ENCODE data around the gene UBP1. TPM values are rescaled to one million over a fixed set of nuclear protein-coding genes. Genes with fewer than 3 reads are reported as not detected.
A peak's percentile ranks its signal among the peaks of the same experiment; 100 is the strongest.

UBP1 gene
- total and polyA plus RNA-seq, 9 of the 15 experiments (the other 6 are each of a cell fraction or from before 2014, with no cell fraction given): 13.6 to 143 (median 79.6) TPM

- TF ChIP-seq CREB1 (IDR thresholded peaks at IDR 0.05) (no peak), CREB1 (CRISPR knock-in tag; IDR thresholded peaks at IDR 0.05) (no peak), MEIS2 (IDR thresholded peaks at IDR 0.05; ENCODE audit: partially characterized antibody) (no peak), CEBPG (CRISPR knock-in tag; IDR thresholded peaks at IDR 0.05) (no peak; the same call in 1 of the 2 replicates), CEBPG (tag; conservative IDR thresholded peaks at IDR 0.05 in 1 of 2, IDR thresholded peaks at IDR 0.05 in 1 of 2) (no peak), ILF3 (IDR thresholded peaks at IDR 0.05; ENCODE audit: borderline replicate concordance) (peak; percentile 78; the same call in 1 of the 2 replicates), PHB (CRISPR knock-in tag; IDR thresholded peaks at IDR 0.05) (no peak), MAFK (IDR thresholded peaks at IDR 0.05; ENCODE audit: low read length) (no peak), SMARCB1 (IDR thresholded peaks at IDR 0.05; ENCODE audit: insufficient read length, low read depth) (no peak), TAF9B (IDR thresholded peaks at IDR 0.05; ENCODE audit: partially characterized antibody) (no peak), ZNF561 (CRISPR knock-in tag; conservative IDR thresholded peaks at IDR 0.05) (no peak), USF1 (CRISPR knock-in tag; IDR thresholded peaks at IDR 0.05) (no peak), HMGXB4 (CRISPR knock-in tag; IDR thresholded peaks at IDR 0.05) (peak; percentile 92; the same call in 1 of the 2 replicates), ADNP (tag; IDR thresholded peaks at IDR 0.05) (no peak), ZC3H4 (CRISPR knock-in tag; IDR thresholded peaks at IDR 0.05; ENCODE audit: borderline replicate concordance) (peak; percentile 89; the same call in 1 of the 2 replicates), MNT (conservative IDR thresholded peaks at IDR 0.05) (peak in 1 of 2 experiments; percentile 20; a peak in 1 of 4 replicates)
- TF ChIP-seq, protein P1, sequence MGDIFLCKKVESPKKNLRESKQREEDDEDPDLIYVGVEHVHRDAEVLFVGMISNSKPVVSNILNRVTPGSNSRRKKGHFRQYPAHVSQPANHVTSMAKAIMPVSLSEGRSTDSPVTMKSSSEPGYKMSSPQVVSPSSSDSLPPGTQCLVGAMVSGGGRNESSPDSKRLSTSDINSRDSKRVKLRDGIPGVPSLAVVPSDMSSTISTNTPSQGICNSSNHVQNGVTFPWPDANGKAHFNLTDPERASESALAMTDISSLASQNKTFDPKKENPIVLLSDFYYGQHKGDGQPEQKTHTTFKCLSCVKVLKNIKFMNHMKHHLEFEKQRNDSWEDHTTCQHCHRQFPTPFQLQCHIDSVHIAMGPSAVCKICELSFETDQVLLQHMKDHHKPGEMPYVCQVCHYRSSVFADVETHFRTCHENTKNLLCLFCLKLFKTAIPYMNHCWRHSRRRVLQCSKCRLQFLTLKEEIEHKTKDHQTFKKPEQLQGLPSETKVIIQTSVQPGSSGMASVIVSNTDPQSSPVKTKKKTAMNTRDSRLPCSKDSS (IDR thresholded peaks at IDR 0.05; ENCODE audit: low read depth, partially characterized antibody): no peak
- TF ChIP-seq, protein P2, sequence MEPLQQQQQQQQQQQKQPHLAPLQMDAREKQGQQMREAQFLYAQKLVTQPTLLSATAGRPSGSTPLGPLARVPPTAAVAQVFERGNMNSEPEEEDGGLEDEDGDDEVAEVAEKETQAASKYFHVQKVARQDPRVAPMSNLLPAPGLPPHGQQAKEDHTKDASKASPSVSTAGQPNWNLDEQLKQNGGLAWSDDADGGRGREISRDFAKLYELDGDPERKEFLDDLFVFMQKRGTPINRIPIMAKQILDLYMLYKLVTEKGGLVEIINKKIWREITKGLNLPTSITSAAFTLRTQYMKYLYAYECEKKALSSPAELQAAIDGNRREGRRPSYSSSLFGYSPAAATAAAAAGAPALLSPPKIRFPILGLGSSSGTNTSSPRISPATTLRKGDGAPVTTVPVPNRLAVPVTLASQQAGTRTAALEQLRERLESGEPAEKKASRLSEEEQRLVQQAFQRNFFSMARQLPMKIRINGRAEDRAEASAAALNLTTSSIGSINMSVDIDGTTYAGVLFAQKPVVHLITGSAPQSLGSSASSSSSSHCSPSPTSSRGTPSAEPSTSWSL (CRISPR knock-in tag; IDR thresholded peaks at IDR 0.05; ENCODE audit: borderline replicate concordance): no peak
- TF ChIP-seq, protein P3, sequence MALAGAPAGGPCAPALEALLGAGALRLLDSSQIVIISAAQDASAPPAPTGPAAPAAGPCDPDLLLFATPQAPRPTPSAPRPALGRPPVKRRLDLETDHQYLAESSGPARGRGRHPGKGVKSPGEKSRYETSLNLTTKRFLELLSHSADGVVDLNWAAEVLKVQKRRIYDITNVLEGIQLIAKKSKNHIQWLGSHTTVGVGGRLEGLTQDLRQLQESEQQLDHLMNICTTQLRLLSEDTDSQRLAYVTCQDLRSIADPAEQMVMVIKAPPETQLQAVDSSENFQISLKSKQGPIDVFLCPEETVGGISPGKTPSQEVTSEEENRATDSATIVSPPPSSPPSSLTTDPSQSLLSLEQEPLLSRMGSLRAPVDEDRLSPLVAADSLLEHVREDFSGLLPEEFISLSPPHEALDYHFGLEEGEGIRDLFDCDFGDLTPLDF (CRISPR knock-in tag; IDR thresholded peaks at IDR 0.05): 0 out of 2 replicates have a peak, but pooled peaks have one; percentile 52
Measured at GRCh38 chr3:33439546-33440327, 468 bp downstream of the UBP1 start (continued).
